Ovary (tissue), 3 donors: ENCODE results near the gene PTPN14.

ENCODE experiments used
- EP300 ChIP-seq: sonication (generic); formaldehyde crosslinking; IDR thresholded peaks from one replicate; pipeline ENCODE4 v1.6.1; 2017; ENCODE audit warnings: antibody characterized with exemption
- POLR2A ChIP-seq: fragments of 450-650 bp; IDR thresholded peaks from one replicate; pipeline ENCODE4 v1.6.1; 2017; ENCODE audit warnings: antibody characterized with exemption, mild to moderate bottlenecking, moderate library complexity
- TF ChIP-seq, protein P1 (sequence below), 3 donors: fragments of 450-650 bp in 2 of 3; fragments of 200-600 bp in 1 of 3; IDR thresholded peaks; one replicate each; pipeline versions ENCODE4 v1.5.1 to v1.8.0; 2016 to 2022; ENCODE audit warnings: antibody characterized with exemption in 3 of 3, mild to moderate bottlenecking in 1 of 3
- donor health status: DM: no; HTN: no; CAD: no.

DNA sequence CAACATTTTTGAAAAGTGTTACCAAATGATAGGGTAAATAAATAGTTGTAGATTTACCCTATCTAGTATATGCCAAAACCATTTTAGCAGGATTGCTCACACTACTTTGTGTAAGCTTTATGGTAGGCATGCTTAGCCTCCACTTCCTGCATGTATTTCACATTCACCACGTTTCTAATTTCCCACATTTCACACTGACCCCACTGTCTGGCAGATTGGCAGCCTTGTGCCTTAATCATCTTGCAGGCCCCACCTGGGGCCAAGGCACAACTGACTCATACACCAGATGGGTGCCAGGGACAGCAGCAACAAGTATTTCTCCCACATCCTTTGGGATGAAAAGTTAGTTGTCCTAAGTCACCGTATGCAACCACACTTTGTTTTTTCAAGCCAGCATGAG, 30.4 kb upstream of the PTPN14 start:
- TF ChIP-seq POLR2A = no peak
- TF ChIP-seq, protein P1, sequence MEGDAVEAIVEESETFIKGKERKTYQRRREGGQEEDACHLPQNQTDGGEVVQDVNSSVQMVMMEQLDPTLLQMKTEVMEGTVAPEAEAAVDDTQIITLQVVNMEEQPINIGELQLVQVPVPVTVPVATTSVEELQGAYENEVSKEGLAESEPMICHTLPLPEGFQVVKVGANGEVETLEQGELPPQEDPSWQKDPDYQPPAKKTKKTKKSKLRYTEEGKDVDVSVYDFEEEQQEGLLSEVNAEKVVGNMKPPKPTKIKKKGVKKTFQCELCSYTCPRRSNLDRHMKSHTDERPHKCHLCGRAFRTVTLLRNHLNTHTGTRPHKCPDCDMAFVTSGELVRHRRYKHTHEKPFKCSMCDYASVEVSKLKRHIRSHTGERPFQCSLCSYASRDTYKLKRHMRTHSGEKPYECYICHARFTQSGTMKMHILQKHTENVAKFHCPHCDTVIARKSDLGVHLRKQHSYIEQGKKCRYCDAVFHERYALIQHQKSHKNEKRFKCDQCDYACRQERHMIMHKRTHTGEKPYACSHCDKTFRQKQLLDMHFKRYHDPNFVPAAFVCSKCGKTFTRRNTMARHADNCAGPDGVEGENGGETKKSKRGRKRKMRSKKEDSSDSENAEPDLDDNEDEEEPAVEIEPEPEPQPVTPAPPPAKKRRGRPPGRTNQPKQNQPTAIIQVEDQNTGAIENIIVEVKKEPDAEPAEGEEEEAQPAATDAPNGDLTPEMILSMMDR (IDR thresholded peaks at IDR 0.05) = no peak
- TF ChIP-seq EP300 = no peak
